Neuronal stem cell (in vitro differentiated cells): ENCODE data around the gene RCOR2.

Experiments
- DNase-seq: peaks from one replicate; pipeline ENCODE4 v3.0.0-alpha.2; 2013; ENCODE audit warnings: low spot score
- H2AFZ ChIP-seq: one replicate; pipeline ENCODE4 v1.6.1; 2013; ENCODE audit warnings: mild to moderate bottlenecking, low read length, inconsistent platforms
- H2AK5ac ChIP-seq: 2 replicates; pipeline ENCODE4 v1.6.1; 2013; ENCODE audit warnings: low read depth, mild to moderate bottlenecking, inconsistent platforms, low read length, moderate library complexity, mixed read lengths
- H2BK120ac ChIP-seq: 2 replicates; pipeline ENCODE4 v1.6.1; 2013; ENCODE audit warnings: low read depth, mild to moderate bottlenecking, inconsistent platforms, low read length, moderate library complexity, mixed read lengths
- H2BK12ac ChIP-seq: one replicate; pipeline ENCODE4 v1.6.1; 2013; ENCODE audit warnings: low read length, inconsistent platforms
- H2BK15ac ChIP-seq: 2 replicates; pipeline ENCODE4 v1.6.1; 2013; ENCODE audit warnings: mild to moderate bottlenecking, low read length, inconsistent platforms, mixed read lengths
- H2BK5ac ChIP-seq: one replicate; pipeline ENCODE4 v1.6.1; 2013; ENCODE audit warnings: inconsistent platforms, mild to moderate bottlenecking, low read length, moderate library complexity
- H3K14ac ChIP-seq: one replicate; pipeline ENCODE4 v1.6.1; 2013; ENCODE audit warnings: low read length, inconsistent platforms
- H3K18ac ChIP-seq: 2 replicates; pipeline ENCODE4 v1.6.1; 2013; ENCODE audit warnings: low read length, inconsistent platforms
- H3K23ac ChIP-seq: 2 replicates; pipeline ENCODE4 v1.6.1; 2013; ENCODE audit warnings: low read depth, mild to moderate bottlenecking, mixed read lengths, low read length, inconsistent platforms; ENCODE audit not compliant: poor library complexity
- H3K27ac ChIP-seq: replicated peaks from 3 replicates; pipeline ENCODE4 v1.5.1; 2013; ENCODE audit warnings: low read length, inconsistent platforms
- H3K27me3 ChIP-seq, 3 experiments: 2 replicates each; pipeline ENCODE4 v1.6.1; 2013; ENCODE audit warnings: low read length in 3 of 3, mild to moderate bottlenecking in 2 of 3, inconsistent platforms in 1 of 3, low read depth in 1 of 3, mixed read lengths in 1 of 3, moderate library complexity in 1 of 3; ENCODE audit not compliant: control insufficient read depth in 3 of 3, insufficient read depth in 3 of 3
- H3K36me3 ChIP-seq, 2 donors: replicated peaks in 1 of 2; 2 replicates each; pipeline ENCODE4 v1.6.1; 2013; ENCODE audit warnings: low read length in 2 of 2; ENCODE audit not compliant: control insufficient read depth in 2 of 2, insufficient read depth in 2 of 2
- H3K4ac ChIP-seq: 2 replicates; pipeline ENCODE4 v1.6.1; 2013; ENCODE audit warnings: inconsistent platforms, mild to moderate bottlenecking, low read length, moderate library complexity
- H3K4me1 ChIP-seq, 2 donors: 1 replicate in 1 of 2; 2 replicates in 1 of 2; pipeline ENCODE4 v1.6.1; 2013; ENCODE audit warnings: low read length in 2 of 2, low read depth in 1 of 2; ENCODE audit not compliant: control insufficient read depth in 2 of 2, insufficient read depth in 1 of 2
- H3K4me2 ChIP-seq: one replicate; pipeline ENCODE4 v1.6.1; 2013; ENCODE audit warnings: mild to moderate bottlenecking, low read length, inconsistent platforms; ENCODE audit not compliant: insufficient read depth, poor library complexity, severe bottlenecking
- H3K4me3 ChIP-seq, 2 donors: 2 replicates each; pipeline ENCODE4 v1.5.1; 2013; ENCODE audit warnings: low read length in 2 of 2, mild to moderate bottlenecking in 2 of 2, inconsistent platforms in 1 of 2, moderate library complexity in 1 of 2
- H3K79me1 ChIP-seq: one replicate; pipeline ENCODE4 v1.6.1; 2013; ENCODE audit warnings: low read depth, mild to moderate bottlenecking, inconsistent platforms, low read length, moderate library complexity
- H3K9ac ChIP-seq: one replicate; pipeline ENCODE4 v1.6.1; 2013; ENCODE audit warnings: mild to moderate bottlenecking, low read depth, low read length, inconsistent platforms; ENCODE audit not compliant: poor library complexity
- H3K9me3 ChIP-seq, 2 donors: replicated peaks in 1 of 2; 2 replicates each; pipeline versions ENCODE3 to v1.6.1; 2013; ENCODE audit warnings: low read length in 2 of 2, mild to moderate bottlenecking in 2 of 2, inconsistent platforms in 1 of 2, low read depth in 1 of 2, mixed read lengths in 1 of 2, moderate library complexity in 1 of 2; ENCODE audit not compliant: control insufficient read depth in 2 of 2, insufficient read depth in 1 of 2
- H4K8ac ChIP-seq: one replicate; pipeline ENCODE4 v1.6.1; 2013; ENCODE audit warnings: low read depth, mild to moderate bottlenecking, inconsistent platforms, low read length, moderate library complexity
- H4K91ac ChIP-seq: one replicate; pipeline ENCODE4 v1.6.1; 2013; ENCODE audit warnings: low read length, low read depth, mild to moderate bottlenecking, inconsistent platforms; ENCODE audit not compliant: poor library complexity
- WGBS, 2 donors: extraction: QIAGEN DNeasy Blood & Tissue Kit; methylation state at CpG; one replicate each; pipeline ENCODE4 v1.1.7; 2013; ENCODE audit warnings: missing lambda C conversion rate in 2 of 2, mixed read lengths in 1 of 2; ENCODE audit not compliant: insufficient read length in 2 of 2, insufficient replicate concordance in 1 of 2; ENCODE audit errors: extremely low coverage in 2 of 2; 5-methylcytosine and 5-hydroxymethylcytosine counted together

Gene RCOR2

DNA sequence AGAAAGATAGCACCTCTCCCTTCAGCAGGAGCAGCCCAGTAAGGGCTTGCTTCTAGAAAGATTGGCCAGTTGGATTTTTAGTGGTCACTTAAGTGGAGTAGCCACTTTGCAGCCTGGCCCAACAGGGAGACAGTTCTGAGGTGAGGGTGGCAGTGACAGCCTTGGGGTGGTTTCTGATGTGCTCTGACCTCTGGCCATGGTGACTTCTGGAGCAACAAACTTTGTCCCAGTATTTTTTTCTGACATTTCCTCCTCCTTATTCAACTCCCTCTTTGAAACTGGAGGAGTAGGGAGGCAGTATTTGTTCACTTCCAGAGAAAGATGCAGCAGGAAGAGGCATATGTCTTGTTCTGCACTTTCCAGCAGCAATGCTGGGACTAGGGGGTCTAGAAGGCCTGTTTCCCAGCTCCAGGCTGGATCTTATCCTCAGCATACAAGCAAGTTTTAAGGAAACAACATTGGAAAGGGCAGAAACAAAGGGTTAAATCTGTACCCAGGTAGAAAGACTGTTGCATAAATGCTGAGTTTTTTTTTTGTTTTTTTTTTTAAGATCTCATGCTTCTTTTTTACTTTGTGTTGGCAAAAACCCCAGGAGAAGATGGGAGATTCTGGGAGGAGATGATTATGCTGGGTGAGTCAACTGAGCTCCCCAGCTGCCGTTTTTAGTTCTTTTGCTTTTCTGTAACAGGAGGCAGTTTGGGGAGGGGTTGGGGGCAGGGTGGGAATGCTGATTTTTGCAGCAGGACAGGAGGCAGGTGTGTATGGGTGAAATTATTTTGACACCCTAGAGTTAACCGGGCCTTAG is 37.2 kb downstream of the RCOR2 start:
- no peaks in the 10 kb centered on the region for H3K27me3 ChIP-seq
- no peak overlapping the region for H2BK12ac ChIP-seq
- H3K14ac ChIP-seq = no peak overlapping the region
- no peak overlapping the region for H3K4ac ChIP-seq
- H3K4me3 ChIP-seq = no peak overlapping the region
- no peak overlapping the region for H3K4me2 ChIP-seq
- no peak overlapping the region for H4K8ac ChIP-seq
- no peak overlapping the region for H3K27ac ChIP-seq
- no peak overlapping the region for H4K91ac ChIP-seq
- H3K79me1 ChIP-seq = peaks cover 2% of the 10 kb centered on the region
- no CpG with 5 or more reads among the region's 2 CpGs for WGBS, 2 donors
- peaks cover 17 to 20% of the 10 kb centered on the region in 2 donors for H3K4me1 ChIP-seq
- H3K9me3 ChIP-seq = peaks cover 0 to 2% of the 10 kb centered on the region in 2 donors
- H3K23ac ChIP-seq = no peak overlapping the region
- no peak overlapping the region for H3K18ac ChIP-seq
- no peak overlapping the region for H2BK5ac ChIP-seq
- no peak overlapping the region for H2AFZ ChIP-seq
- no peak overlapping the region for H3K9ac ChIP-seq
- H2AK5ac ChIP-seq = no peak overlapping the region
- no peak overlapping the region for H2BK15ac ChIP-seq
- no peak for DNase-seq
- H2BK120ac ChIP-seq = no peak overlapping the region
- H3K36me3 ChIP-seq = peaks cover 2% of the 10 kb centered on the region in 2 donors

DNA sequence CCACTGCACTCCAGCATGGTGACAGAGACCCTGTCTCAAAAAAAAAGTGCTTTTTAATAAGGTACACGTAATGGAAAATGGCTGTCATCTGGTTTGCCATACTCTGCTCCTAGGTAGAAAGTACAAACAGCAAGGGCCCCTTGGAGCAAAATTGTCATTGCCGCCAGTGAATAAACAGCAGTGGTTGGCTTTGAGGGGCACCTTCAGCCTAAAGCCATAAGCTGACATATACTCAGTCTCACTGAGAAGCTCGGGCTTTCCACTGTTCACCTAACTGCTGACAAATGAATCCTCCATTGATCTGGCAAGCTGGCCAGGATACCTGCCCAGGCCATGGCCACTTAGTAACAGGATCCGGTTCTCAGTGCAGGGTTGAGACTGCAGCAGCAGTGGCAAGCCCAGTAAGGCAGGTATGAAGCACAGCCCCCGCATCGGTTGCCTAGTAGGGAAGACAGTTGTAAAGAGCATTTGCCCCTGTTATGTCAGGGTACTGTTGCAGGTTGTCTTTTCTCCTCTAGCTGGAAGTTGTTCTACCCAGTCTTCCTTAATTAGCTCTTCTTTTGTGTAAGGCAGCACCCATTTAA is 39.2 kb downstream of the RCOR2 start:
- Histone ChIP-seq H3K14ac (no peak overlapping the region), H3K9ac (no peak overlapping the region), H3K79me1 (no peaks in the 10 kb centered on the region), H3K4me2 (no peak overlapping the region), H2AK5ac (no peak overlapping the region), H3K27ac (no peak overlapping the region), H3K23ac (no peak overlapping the region), H2BK12ac (no peak overlapping the region), H2BK5ac (no peak overlapping the region), H3K4me3 (no peak overlapping the region), H3K18ac (no peak overlapping the region), H3K9me3 (peaks cover 0 to 2% of the 10 kb centered on the region in 2 donors), H4K8ac (no peak overlapping the region), H4K91ac (no peak overlapping the region), H3K27me3 (no peaks in the 10 kb centered on the region), H3K4ac (no peak overlapping the region), H2BK120ac (no peak overlapping the region), H3K4me1 (peaks cover 15 to 17% of the 10 kb centered on the region in 2 donors), H2AFZ (no peak overlapping the region), H3K36me3 (peaks cover 2 to 4% of the 10 kb centered on the region in 2 donors), H2BK15ac (no peak overlapping the region)
- DNase-seq = no peak
- WGBS, 2 donors = no CpG with 5 or more reads among the region's 6 CpGs

DNA sequence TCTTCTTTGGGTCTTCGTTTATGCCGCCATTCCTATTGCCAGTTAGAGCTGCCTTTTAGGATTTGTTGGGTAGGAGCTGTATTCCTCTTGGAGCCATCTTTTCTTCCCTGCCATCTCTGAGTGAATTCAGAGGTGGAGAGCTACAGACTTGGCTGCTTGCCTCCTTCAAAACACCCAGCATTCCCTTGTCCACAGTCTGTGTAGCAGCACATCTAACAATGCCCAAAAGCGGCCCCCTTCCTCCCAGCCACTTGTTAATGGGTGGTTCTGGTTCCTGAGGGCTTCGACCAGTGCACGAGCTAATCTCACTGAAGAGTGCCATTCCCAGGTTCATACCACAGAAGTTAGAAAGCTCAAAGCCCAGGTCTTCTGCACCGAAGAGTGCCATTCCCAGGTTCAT is 40.3 kb downstream of the RCOR2 start:
- Histone ChIP-seq H3K4me3 (no peak overlapping the region), H2BK15ac (no peak overlapping the region), H2AK5ac (no peak overlapping the region), H2BK120ac (no peak overlapping the region), H3K4me1 (peaks cover 18 to 19% of the 10 kb centered on the region in 2 donors), H3K9ac (no peak overlapping the region), H2BK5ac (no peak overlapping the region), H2BK12ac (no peak overlapping the region), H4K8ac (no peak overlapping the region), H3K9me3 (peaks cover 0 to 2% of the 10 kb centered on the region in 2 donors), H3K27ac (no peak overlapping the region), H3K18ac (no peak overlapping the region), H3K79me1 (no peaks in the 10 kb centered on the region), H3K4ac (no peak overlapping the region), H3K27me3 (no peaks in the 10 kb centered on the region), H3K4me2 (no peak overlapping the region), H3K14ac (no peak overlapping the region), H2AFZ (no peak overlapping the region), H3K36me3 (peaks cover 2 to 4% of the 10 kb centered on the region in 2 donors), H4K91ac (no peak overlapping the region), H3K23ac (no peak overlapping the region)
- WGBS, 2 donors = no CpG with 5 or more reads among the region's 6 CpGs
- no peak for DNase-seq

DNA sequence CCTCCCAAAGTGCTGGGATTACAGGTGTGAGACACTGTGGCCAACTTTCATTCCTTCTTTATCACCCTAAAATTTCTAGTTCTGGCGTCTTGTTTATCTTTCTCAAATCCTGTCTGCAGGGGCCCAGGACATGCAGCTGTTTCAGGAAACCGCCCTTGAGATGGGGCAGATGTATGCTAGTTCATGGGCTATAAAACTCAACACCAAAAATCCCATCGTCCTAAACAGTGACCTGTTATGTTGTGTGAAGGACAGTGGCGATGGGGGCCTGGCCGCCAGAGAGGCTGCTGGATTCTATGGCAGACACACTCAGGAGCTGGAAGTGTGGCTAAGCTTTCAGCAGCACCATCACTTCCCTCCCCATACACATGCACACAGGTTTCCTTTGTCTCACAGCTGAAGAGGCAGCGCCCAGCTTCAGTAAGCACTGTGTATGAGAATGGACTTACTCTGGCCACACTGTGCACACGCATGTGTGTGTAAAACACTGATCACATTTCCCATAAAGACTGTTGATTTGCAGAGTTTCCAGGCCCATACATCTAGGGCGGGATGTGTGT is 41.4 kb downstream of the RCOR2 start:
- Histone ChIP-seq H3K14ac (no peak overlapping the region), H3K9ac (no peak overlapping the region), H2AK5ac (no peak overlapping the region), H3K4me2 (no peak overlapping the region), H2BK5ac (no peak overlapping the region), H3K18ac (no peak overlapping the region), H3K23ac (no peak overlapping the region), H3K36me3 (peaks cover 2 to 4% of the 10 kb centered on the region in 2 donors), H2BK12ac (no peak overlapping the region), H3K4me1 (peaks cover 15 to 19% of the 10 kb centered on the region in 2 donors), H3K27me3 (no peaks in the 10 kb centered on the region), H2BK15ac (no peak overlapping the region), H2BK120ac (no peak overlapping the region), H2AFZ (no peak overlapping the region), H4K8ac (no peak overlapping the region), H4K91ac (no peak overlapping the region), H3K27ac (no peak overlapping the region), H3K79me1 (no peaks in the 10 kb centered on the region), H3K4me3 (no peak overlapping the region), H3K9me3 (peaks cover 0 to 2% of the 10 kb centered on the region in 2 donors), H3K4ac (no peak overlapping the region)
- DNase-seq = no peak
- no CpG with 5 or more reads among the region's 8 CpGs for WGBS, 2 donors
